GM19397 (cell line): ENCODE results near the gene SETD6.
"Not testable (repeated sequence)": the region's sequence is repeated elsewhere in the genome, so short reads cannot be mapped to it uniquely, and the experiment has no call there.

ENCODE experiments used
- ATAC-seq: cut with Tn5 transposase; IDR thresholded peaks from one replicate; pipeline ENCODE4 v1.9.1; 2021; ENCODE audit warnings: mild to moderate bottlenecking, moderate library complexity; ENCODE audit not compliant: unreplicated experiment

SETD6 gene, protein sequence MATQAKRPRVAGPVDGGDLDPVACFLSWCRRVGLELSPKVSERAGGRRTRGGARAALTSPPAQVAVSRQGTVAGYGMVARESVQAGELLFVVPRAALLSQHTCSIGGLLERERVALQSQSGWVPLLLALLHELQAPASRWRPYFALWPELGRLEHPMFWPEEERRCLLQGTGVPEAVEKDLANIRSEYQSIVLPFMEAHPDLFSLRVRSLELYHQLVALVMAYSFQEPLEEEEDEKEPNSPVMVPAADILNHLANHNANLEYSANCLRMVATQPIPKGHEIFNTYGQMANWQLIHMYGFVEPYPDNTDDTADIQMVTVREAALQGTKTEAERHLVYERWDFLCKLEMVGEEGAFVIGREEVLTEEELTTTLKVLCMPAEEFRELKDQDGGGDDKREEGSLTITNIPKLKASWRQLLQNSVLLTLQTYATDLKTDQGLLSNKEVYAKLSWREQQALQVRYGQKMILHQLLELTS

DNA sequence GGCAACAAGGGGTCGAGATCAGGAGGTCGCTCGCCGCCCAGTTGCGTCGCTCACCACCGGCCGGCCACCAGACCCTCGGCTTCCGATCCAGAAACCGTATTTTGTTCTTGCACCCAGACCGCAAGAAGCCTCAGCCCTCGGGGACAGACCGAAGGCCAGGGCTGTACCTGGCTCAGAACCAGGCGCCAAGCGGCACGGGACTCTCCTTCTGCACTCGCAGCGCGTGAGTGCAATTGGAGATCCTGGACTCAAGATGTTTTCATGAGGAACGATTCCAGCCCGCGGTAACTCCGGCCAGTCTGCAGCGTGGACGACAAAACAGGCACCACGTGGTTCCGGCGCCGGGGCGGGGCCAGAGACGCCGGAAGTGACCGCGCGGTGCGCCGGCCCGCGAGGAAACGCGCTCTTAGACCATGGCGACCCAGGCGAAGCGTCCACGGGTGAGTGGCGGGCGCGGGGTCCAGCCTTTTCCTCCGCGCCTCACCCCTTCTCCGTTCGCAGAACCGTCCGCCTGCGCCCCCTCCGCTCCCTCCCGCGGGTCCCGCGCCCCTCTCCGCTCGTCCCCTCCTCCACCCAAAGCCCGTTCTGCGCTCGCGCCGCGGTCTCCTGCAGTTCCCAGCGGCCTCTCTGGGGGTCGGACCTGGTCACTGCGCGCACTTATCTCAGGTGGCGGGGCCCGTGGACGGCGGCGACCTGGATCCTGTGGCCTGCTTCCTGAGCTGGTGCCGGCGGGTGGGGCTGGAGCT lies at the start of gene SETD6:
SETD6 (plus strand) TSS at position 393 of the 746 bp plus-strand sequence; CDS start at position 414, 21 bp downstream.
- peak; percentile 72 for ATAC-seq

DNA sequence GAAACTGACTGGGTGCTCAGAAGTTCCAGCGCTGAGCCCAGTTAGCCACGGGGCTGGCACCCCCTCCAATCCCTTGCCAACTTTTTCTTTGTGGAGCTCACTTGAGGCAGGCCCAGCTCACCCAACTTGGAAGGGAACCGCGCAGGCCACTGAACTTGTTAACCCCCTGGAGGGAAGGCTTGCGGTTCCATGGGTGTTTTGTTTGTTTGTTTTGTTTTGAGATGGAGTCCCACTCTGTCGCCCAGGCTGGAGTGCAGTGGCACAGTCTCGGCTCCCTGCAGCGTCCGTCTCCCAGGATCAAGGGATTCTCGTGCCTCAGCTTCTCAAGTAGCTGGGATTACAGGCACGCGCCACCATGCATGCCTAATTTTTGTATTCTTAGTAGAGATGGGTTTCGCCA lies 49.5 kb upstream of the SETD6 start:
- ATAC-seq, result no peak

DNA sequence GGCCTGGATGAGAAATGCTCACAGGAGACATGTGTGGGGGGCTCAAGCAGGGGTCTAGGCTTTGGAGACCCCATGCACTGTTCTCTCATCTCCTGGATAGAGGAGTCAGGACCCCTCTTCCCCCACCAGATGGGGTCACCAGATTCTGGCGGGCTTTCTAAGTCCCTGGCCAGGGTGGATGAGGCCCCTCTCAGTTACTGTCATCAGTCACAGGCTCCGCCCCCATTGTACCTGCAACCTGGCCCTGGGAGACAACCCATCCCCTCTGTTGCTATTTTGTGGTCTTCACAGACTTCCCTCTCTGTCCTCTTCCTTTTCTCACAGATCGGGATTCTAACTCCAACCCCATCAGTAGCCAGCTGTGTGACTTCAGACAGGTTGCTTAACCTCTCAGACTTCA lies 48.9 kb upstream of the SETD6 start:
- ATAC-seq, result no peak

DNA sequence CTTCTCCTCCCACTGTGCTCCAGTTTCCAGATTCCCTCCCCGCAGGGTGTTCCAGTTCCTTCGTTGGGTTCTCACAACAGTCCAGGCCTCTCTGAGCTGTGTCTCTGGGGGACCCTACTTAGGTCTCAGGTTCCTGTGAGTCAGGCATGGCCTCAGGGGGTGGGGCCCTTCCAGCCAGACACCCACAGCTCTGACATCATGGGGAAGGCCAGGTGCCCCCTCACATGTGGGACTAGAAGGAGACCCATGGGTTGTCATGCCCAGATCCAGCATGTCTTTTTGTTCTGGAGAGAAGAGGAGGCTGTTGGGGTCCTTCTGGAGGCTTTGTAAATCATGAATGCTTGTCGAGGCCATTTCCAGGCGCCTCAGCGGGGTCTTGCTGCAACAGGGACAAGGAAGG lies 47.4 kb upstream of the SETD6 start:
- ATAC-seq, result no peak

DNA sequence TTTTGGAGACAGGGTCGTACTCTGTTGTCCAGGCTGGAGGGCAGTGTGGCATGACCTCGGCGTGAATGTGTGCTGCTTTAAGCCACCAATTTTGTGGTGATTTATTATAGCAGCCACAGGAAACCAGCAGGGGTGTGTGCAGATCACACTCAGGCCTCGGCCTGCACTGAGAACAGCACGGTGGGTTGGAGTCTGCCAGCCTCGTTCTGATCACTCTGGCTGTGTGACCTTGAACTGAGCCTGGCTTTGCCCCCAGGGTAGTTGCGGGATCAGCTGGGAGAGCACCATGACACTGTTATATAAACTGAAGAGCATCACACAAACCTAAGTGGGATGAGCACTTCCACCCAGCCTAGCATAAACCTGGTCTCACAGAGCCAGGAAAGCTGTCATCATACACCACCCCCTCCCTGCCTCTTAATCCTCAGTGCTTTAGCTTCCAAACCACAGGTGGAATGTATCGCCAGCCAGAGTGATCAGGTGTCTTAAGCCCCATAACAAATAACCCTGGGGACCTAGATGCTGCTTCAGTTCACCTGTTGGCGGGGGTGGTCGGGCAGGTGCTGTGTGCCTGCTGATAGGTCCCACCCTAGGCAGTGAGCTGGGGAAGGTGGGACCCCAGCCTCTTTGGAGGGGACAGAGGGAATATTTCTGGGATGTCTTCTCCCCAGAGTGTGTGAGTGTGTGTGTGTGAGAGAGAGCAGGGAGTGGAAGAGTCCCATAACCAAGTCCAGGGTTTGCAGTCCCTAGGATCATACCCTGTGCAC lies 43.9 kb upstream of the SETD6 start:
- no peak for ATAC-seq

DNA sequence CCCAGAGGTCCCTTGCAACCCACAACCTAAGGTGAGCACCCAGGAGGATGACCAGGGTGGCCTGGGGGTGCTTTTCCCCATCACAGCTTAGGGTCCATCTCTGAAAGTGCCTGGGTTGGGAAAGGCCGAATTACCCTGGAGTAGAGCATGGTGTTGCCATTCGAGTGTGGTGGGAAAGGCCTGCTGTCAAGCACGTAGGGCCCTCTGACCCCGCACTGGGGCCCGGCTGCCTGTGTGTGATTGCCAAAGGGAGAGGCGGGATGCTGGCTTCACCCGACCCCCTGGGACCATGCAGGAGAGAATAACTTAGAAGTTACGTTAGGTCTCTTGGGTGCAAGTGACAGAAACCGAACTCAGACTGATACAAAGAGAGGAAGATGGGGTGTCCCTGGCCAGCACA lies 43.1 kb upstream of the SETD6 start:
- no peak for ATAC-seq

DNA sequence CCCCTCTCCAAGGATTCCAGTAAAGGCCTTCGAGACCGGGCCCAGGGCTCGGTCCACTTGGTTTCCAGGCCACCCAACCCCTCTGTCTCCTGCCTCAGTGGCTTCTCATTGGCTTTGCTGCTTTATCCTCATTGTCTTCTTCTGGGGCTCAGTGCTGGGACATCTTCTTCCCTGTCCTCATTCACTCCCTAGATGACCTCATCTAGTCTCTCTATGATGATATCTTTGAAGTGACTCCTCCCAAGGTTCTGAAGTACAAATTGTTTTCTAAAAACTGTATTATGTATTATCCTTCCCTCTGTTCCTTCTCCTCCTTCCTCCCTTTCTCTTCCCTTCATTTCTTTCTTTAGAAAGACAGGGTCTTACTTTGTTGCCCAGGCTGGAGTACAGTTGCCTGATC lies 42.5 kb upstream of the SETD6 start:
- no peak for ATAC-seq

DNA sequence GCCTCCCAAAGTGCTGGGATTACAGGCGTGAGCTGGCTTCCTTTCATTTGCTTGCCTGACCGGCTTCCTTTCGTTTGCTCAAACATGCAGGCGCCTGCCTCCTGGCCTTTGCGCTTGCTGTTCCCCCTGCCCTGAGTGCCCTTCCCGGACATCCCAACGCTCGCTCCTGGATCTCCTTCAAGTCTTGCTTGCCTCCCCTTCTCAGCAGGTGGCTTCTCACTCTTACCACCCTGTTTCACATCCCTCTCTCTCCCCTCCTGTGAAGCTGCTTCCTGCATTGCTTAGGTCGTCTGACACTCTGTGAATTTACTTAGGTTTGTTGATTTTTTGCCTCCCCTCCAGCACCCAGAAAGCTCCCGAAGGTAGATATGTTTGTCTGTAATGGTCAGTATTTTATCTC lies 41.0 kb upstream of the SETD6 start:
- ATAC-seq, result no peak

DNA sequence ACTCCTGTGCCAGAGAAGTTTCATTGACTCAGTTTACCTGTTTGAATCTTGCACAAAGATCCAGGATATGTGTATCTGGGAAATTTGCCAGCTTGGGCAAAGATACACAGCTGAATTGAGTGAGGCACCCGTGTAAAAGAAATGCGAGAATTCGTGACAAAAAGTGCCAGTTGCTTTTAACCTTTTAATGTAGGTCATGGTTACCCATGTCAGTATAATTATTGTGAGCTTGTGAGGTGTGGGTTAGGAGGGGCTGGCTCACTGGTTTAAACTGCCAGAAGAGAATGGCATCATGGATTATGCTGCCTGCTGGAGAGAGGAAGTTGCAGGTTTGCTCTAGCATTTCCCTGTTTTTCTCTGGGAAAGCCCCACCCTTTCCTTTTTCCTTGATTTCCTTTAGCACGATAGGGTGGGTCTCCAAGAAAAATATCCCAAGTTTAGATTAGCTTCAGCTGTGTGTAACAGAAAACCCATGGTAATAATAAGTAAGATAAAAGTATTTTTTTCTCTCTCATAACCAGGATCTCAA lies 40.2 kb upstream of the SETD6 start:
- no peak for ATAC-seq

DNA sequence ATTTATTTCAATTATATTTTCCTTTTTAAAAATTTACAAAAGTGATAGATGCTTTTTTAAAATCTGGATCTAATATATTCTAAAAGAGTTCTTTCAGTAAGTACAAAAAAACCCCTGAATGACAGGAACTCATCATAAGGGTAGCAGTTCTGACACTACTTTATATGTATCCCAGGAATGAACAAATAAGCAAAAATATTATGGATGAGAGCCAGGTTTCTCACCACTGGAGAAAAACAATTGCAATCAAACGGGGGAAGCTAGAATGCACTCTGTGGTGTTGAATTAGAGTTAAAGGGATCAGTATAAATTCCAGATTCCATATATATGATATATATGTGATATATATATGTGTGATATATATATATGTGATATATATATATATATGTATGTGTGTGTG lies 38.5 kb upstream of the SETD6 start:
- ATAC-seq, result no peak

DNA sequence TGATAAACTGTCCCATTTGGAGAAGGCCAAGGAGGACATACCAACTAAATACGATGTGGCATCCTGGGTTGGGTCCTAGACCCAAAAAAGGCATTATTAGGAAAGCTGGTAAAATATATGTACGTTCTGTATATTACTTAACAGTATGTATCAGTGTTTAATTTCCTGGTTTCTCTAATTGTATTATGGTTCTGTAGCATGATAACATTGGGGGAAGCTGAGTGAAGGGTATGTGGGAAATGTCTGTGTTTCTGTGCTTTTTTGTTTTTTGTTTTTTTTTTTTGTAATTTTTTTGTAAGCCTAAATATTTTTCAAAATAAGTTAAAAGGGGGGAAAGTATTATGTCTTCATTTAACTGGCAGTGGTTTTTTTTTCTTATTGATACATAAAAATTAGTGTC lies 36.9 kb upstream of the SETD6 start:
- ATAC-seq, result no peak

DNA sequence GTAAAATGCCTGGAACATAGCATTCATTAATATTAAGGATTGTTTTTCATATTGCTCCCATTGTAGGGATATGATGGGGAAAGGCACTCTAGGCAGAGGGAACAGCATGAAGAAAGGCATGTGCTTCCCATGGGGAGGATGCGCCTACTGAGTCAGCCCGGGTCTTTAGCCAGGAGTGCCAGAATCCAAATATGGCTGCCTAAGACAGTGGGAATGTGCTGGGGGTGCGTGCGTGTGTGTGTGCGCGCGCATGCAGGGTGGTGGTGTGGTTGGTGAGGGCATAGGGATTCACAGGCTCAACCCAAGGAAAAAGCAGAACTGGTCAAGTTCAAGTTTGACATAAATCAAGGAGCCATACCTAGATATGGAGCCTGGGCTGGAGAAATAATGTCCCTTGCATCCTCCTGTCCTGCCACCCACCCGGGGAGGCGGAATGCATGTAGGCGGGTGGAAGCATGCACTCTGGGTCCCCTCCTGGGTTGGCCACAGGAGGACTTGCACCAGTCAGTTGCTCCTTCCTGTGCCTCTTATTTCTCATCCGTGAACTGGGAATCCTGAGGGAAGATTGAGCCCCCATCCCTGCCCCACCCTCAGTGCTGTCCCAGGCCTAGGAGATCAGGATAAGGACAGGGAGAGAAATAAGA lies 34.0 kb upstream of the SETD6 start:
- no peak for ATAC-seq

DNA sequence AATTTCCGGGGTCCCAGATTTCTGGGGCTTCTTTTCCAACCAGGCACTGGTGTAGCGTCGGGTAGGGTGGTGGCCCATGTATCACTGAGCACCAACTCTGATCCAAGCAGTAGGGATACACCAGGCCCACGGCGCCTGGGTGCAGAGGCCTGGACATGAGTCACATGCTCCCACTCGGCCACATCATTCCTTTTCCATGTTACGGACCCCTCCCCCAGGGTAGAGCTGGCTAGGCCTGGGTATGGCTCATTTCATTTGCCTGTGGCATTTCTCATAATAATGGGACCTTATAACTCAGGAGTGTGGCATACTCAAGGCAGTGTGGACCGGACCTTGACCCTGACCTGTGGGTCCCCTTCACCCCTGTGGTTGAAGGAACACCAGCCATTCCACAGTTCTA lies 33.4 kb upstream of the SETD6 start:
- no peak for ATAC-seq

DNA sequence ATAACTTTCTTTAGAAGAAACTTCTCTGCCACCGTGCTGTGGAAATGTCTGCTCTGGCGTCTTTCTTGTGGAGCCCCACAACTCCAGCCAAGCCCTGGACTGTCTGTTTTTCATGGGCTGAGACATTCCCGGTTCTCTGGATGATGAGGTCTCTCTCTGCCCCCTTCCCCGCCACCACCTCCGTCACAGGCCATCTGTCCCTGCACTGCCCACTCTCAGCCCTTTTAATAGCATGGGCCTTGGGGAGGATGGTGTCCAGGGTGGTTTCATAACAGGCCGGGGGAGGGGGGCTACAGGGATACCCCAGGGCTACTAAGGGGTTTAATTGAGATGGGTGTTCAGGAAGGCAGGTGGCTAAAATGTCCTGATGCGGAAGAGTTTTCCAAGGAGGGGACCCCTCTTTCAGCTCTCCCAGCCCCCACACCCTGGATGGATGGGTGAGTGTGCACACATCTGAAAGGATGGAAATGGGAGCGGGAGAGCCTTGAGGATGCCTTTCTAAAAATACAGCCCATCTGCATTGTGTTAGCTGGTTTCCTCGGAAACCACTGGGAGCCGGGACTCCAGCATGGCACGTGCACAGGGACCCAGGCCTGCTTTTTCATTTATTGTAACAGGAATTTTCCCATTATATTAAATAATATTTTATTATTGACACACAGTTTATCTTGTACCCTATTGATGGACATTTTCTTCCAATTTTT lies 30.0 kb upstream of the SETD6 start:
- ATAC-seq, result no peak

DNA sequence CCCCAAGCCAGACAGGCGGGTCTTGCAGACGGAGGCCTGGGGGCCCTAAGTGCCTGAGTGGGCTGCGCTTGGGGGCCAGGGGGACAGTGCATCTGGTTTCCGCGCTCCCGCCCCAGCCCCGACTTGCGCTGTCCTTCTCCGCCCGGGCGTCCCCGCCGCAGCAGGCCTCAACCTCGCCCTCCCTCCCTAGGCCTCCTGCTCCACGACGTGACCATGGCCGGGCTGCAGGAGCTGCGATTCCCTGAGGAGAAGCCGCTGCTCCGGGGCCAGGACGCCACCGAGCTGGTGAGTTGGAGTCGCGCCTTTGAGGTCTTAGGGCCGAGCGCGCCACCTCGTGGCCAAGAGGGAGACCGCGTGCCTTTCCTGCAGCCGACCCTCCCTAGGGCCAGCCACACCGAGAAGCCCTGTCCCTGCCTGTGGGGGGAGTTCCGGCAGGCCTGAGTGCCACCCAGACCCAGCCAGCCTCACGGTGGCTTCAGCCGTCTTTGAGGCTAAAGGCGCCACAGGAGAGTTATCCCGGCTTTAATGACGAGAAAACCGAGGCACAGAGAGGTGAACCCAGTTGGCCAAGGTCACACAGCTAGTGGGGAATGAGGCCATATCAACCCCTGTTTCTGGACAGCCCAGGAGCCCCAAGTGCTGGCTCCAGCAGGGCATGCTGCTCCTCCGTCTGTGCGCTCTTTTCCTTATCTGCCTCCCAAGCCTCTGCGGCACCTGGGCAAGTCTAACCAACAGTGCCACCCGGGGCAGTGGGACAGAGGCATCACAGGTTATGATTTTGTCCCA lies 27.6 kb upstream of the SETD6 start:
- no peak for ATAC-seq

DNA sequence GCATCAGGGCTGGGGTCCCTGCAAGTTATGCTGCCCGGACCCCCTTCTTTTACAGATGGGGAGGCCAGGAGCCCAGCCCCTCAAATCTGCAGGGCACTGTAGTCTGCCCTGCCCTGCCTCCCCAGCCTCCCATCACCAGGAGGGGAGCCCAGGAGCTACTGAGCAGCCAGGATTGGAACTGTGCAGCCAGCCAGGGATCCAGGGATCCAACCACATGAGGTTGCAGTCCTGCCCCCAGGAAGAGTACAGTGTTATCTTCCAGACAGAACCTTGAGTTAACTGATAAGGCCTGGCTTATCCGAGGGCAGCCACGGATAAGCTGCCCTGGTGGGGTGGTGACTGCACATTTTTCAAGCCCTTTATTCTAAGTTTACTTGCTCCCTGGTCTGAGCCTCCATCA lies 26.8 kb upstream of the SETD6 start:
- ATAC-seq, result no peak

DNA sequence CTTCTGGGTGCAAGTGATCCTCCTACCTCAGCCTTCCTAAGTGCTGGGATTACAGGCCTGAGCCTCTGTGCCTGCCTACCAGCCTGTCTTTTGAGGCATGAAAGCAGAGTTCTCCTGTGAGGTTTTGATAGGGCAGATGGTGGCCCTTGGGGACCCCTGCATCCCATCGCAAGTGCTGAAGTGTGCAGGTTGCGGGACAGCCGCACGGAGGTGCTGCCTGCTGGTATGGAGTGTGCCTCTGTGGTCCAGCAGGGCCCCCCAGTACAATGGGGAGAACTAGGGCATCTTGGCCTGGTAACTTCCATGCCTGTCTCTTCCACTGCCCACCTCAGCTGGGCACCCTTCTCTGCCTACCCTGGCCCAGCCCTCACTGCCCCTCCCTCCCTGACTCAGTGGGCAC lies 25.3 kb upstream of the SETD6 start:
- ATAC-seq, result no peak

DNA sequence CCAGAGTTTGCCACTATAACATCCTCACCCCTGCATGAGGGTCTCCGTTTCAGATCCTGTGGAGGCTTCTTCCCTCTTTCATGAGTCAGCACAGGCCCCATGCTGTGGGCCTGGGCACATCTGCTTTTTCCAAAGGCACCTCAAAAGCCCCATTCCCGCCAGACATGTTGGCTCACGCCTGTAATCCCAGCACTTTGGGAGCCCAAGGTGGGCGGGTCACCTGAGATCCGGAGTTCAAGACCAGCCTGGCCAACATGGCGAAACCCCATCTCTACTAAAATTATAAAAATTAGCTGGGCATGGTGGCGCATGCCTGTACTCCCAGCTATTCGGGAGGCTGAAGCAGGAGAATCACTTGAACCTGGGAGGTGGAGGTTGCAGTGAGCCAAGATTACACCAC lies 24.8 kb upstream of the SETD6 start:
- not testable (repeated sequence) for ATAC-seq

DNA sequence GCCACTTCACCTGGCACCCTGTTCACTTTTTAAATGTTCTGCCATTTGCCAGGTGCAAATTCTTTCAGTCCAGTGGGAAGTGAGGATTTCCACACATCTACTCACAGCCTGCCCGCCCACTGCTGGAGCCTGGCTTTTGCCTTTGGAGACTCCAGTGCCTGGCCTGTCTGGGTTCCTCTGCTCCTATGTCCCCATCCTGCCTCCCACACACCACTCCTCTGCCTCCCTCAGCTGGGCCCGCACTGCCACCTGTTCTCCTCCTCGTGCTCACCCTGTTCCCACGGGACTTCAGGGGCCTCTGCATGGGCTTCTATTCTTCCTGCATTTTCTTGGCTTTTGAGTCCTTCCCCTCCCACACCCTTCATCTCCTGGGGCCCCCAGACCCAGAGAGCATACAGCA lies 23.3 kb upstream of the SETD6 start:
- no peak for ATAC-seq
